ENCODE data around the gene CPXM2.

The CPXM2 gene

DNA sequence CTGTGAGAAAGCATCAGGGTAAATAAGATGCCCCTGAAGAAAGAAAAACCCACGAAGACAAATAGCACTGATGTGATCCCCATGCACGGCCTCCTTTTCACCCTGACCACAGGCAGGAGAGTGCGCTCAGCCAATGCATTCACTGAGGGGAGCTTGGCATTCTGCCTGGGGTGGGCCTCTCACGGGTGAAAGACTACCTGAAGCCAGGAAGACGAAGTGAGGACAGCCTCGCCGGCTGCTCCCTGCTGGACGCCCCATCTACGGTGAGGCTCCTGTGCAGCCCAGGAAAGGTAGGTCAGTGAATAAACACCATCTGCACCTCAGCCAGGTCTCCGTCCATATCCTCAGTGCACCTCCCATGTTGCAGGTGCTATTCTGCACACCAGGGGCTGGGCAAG, 32.0 kb downstream of the CPXM2 start:
- H3K27me3 ChIP-seq (ENCODE audit: low read length): 0 out of 2 replicates have a peak, but pooled peaks cover 5% of the 10 kb centered on the region
- H3K9ac ChIP-seq (ENCODE audit: low read length): no peak overlapping the region
- no peak for TF ChIP-seq EZH2phosphoT487 (conservative IDR thresholded peaks at IDR 0.05; ENCODE audit: low read length)
- TF ChIP-seq, protein P1, sequence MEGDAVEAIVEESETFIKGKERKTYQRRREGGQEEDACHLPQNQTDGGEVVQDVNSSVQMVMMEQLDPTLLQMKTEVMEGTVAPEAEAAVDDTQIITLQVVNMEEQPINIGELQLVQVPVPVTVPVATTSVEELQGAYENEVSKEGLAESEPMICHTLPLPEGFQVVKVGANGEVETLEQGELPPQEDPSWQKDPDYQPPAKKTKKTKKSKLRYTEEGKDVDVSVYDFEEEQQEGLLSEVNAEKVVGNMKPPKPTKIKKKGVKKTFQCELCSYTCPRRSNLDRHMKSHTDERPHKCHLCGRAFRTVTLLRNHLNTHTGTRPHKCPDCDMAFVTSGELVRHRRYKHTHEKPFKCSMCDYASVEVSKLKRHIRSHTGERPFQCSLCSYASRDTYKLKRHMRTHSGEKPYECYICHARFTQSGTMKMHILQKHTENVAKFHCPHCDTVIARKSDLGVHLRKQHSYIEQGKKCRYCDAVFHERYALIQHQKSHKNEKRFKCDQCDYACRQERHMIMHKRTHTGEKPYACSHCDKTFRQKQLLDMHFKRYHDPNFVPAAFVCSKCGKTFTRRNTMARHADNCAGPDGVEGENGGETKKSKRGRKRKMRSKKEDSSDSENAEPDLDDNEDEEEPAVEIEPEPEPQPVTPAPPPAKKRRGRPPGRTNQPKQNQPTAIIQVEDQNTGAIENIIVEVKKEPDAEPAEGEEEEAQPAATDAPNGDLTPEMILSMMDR (IDR thresholded peaks at IDR 0.05; ENCODE audit: insufficient read depth, low read length, poor library complexity, severe bottlenecking): no peak
- no peaks in the 10 kb centered on the region for H3K9me2 ChIP-seq (replicated peaks; ENCODE audit: insufficient read depth, low read length)
- no peak overlapping the region for H3K27ac ChIP-seq (ENCODE audit: low read depth, low read length)
- no peaks in the 10 kb centered on the region for H3K79me2 ChIP-seq (ENCODE audit: insufficient read depth, low read length)
- no peaks in the 10 kb centered on the region for H3F3A ChIP-seq (ENCODE audit: insufficient read depth)
- H4K20me1 ChIP-seq (ENCODE audit: low read depth, low read length): no peaks in the 10 kb centered on the region
- no peaks in the 10 kb centered on the region for H3K36me3 ChIP-seq (ENCODE audit: low read length)
- no peak overlapping the region for H3K4me3 ChIP-seq (ENCODE audit: insufficient read depth, low read length, poor library complexity, severe bottlenecking)
- no peak overlapping the region for H3K4me2 ChIP-seq (ENCODE audit: low read depth, low read length, poor library complexity, severe bottlenecking)
- no peak overlapping the region for H2AFZ ChIP-seq (ENCODE audit: low read depth, low read length, severe bottlenecking)
- no peaks in the 10 kb centered on the region for H3K9me3 ChIP-seq (ENCODE audit: insufficient read depth, low read length)

DNA sequence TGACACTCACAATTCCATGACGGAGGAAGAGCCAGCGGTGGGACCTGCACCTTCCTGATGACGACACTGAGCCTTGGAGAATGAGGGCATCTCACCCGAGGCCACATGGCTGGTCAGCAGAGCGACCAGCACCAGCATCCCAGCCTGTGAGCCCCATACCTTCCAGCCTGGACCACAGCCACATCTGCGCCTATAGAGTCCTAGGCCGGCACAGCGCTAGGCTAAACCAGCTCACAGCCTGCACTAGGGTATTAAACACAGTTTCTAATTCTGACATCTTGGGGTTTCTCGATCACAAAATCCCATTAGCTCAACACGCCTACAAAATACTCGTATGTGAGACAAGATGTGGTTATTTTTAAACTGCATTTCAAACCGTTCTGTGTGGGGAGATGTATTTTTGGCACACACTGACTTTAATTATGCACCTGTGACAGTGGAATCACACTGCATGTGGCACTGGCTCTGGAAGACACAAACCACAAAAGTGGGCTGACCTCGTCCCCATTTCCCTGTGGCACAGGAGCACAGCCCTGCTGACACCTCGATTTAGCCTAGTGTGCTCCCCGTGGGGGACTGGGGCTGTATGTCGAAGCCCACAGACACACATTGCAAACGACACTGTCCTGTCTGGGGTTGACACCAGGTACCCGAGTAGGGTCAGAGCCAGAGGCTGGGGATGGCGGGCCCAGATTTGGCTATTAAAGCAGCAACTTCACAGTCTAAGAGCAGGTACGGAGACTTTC, 32.5 kb downstream of the CPXM2 start:
- TF ChIP-seq EZH2phosphoT487 (conservative IDR thresholded peaks at IDR 0.05; ENCODE audit: low read length): no peak
- TF ChIP-seq, protein P1 (IDR thresholded peaks at IDR 0.05; ENCODE audit: insufficient read depth, low read length, poor library complexity, severe bottlenecking): no peak
- H3K79me2 ChIP-seq (ENCODE audit: insufficient read depth, low read length): no peaks in the 10 kb centered on the region
- no peak overlapping the region for H3K4me3 ChIP-seq (ENCODE audit: insufficient read depth, low read length, poor library complexity, severe bottlenecking)
- no peaks in the 10 kb centered on the region for H3K36me3 ChIP-seq (ENCODE audit: low read length)
- H3K27ac ChIP-seq (ENCODE audit: low read depth, low read length): no peak overlapping the region
- no peaks in the 10 kb centered on the region for H4K20me1 ChIP-seq (ENCODE audit: low read depth, low read length)
- no peaks in the 10 kb centered on the region for H3K9me3 ChIP-seq (ENCODE audit: insufficient read depth, low read length)
- no peaks in the 10 kb centered on the region for H3F3A ChIP-seq (ENCODE audit: insufficient read depth)
- no peak overlapping the region for H3K9ac ChIP-seq (ENCODE audit: low read length)
- H3K27me3 ChIP-seq (ENCODE audit: low read length): 0 out of 2 replicates have a peak, but pooled peaks cover 5% of the 10 kb centered on the region
- H2AFZ ChIP-seq (ENCODE audit: low read depth, low read length, severe bottlenecking): no peak overlapping the region
- H3K4me2 ChIP-seq (ENCODE audit: low read depth, low read length, poor library complexity, severe bottlenecking): no peak overlapping the region
- no peaks in the 10 kb centered on the region for H3K9me2 ChIP-seq (replicated peaks; ENCODE audit: insufficient read depth, low read length)

DNA sequence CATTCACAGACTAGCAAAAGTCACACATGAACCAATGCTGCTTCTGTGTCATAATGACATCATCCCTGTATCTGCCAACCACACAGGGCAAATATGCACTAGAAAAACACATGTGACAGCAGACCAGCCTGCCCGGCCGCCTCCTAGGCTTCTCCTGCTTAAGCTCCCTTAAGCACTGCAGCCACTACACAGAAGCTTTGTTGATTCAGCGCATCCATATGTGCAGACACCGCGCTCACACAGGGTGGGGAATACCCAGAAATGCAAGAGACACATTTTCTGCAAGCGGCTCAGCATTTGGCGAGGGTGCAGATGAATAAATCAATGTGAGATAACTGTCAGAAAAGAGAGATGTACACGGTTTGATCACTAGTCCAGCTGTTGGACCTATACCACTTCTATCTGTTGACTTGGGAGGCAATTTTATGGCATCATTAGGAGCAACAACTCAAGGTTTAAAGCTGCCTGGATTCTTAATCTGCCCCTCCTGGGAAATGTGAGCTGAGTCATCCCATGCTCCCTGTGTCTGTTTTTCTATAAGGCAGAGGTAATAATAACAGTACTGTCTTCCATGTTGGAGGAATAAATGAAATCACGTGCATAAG, 33.4 kb downstream of the CPXM2 start:
- H3K4me3 ChIP-seq (ENCODE audit: insufficient read depth, low read length, poor library complexity, severe bottlenecking): no peak overlapping the region
- no peaks in the 10 kb centered on the region for H3F3A ChIP-seq (ENCODE audit: insufficient read depth)
- 0 out of 2 replicates have a peak, but pooled peaks cover 5% of the 10 kb centered on the region for H3K27me3 ChIP-seq (ENCODE audit: low read length)
- H3K9me2 ChIP-seq (replicated peaks; ENCODE audit: insufficient read depth, low read length): no peaks in the 10 kb centered on the region
- no peak overlapping the region for H3K9ac ChIP-seq (ENCODE audit: low read length)
- H4K20me1 ChIP-seq (ENCODE audit: low read depth, low read length): no peaks in the 10 kb centered on the region
- H3K36me3 ChIP-seq (ENCODE audit: low read length): no peaks in the 10 kb centered on the region
- H3K4me2 ChIP-seq (ENCODE audit: low read depth, low read length, poor library complexity, severe bottlenecking): no peak overlapping the region
- H3K27ac ChIP-seq (ENCODE audit: low read depth, low read length): no peak overlapping the region
- TF ChIP-seq, protein P1 (IDR thresholded peaks at IDR 0.05; ENCODE audit: insufficient read depth, low read length, poor library complexity, severe bottlenecking): no peak
- TF ChIP-seq EZH2phosphoT487 (conservative IDR thresholded peaks at IDR 0.05; ENCODE audit: low read length): no peak
- no peaks in the 10 kb centered on the region for H3K9me3 ChIP-seq (ENCODE audit: insufficient read depth, low read length)
- no peak overlapping the region for H2AFZ ChIP-seq (ENCODE audit: low read depth, low read length, severe bottlenecking)
- H3K79me2 ChIP-seq (ENCODE audit: insufficient read depth, low read length): no peaks in the 10 kb centered on the region

All from SU-DHL-6 (cell line).